Daoy (cell line): ENCODE measurements around the gene STIM1. TPM values are rescaled to one million over a fixed set of nuclear protein-coding genes. Genes with fewer than 3 reads are reported as not detected.
"Not testable (repeated sequence)": the region's sequence is repeated elsewhere in the genome, so short reads cannot be mapped to it uniquely, and the experiment has no call there.

Experiments used
- DNase-seq: peaks from one replicate; pipeline ENCODE4 v3.0.0-alpha.2; 2015; ENCODE audit warnings: low read depth
- total RNA-seq: library from RNA; depleted of rRNA; stranded (reverse); fragments of >200 nt; shearing (Covaris generic); gene quantifications from 2 replicates; pipeline ENCODE4 v1.2.3, GENCODE V29; 2014; rRNA removed

The STIM1 gene
- total RNA-seq, result 7.7 and 13.5 TPM in 2 replicates

DNA sequence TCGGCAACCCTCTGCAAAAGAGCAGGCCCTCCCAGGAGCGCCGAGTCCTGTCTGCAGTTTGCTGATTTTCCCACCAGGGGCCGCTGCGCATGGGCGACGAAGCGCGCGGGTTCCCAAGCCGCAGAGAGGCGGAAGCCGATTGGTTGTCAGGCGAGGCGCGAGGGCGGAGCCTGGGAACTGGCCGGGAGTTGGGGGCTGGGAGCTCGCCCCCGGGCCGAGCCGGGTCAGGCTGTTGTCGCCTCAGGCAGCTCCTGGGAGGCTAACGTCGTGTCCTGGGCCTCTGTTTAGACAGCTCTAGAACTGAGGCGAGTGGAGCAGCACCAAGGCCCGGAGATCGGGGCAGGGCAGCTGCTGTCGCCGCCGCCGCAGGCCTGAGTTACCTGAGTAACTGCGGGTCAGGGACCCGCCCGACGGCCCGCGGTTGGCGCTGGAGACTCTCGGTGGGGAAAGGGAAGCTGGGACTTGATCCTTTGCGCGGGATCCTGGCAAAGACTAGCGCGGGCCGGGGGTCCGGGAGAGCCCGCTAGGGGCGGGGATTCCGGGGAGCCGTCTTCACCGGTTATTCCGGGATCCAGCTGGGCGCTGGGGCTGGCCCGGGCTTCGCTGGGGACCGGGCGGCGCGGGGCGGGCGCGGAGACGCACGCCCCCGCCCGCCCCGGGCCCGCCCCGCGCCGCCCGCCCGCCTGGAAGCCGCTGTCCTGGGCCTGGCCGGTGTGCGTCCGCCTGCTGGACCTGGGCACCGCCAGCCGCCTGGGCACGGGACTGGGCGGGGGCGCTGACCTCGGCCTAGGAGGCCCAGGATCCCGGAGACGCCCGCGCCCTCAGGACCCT is at the start of gene STIM1:
Gene STIM1, plus strand, starts transcription at position 688 of the 831 bp plus-strand sequence. CDS start 607 bp downstream, outside the sequence.
- DNase-seq, result peak; percentile 94

DNA sequence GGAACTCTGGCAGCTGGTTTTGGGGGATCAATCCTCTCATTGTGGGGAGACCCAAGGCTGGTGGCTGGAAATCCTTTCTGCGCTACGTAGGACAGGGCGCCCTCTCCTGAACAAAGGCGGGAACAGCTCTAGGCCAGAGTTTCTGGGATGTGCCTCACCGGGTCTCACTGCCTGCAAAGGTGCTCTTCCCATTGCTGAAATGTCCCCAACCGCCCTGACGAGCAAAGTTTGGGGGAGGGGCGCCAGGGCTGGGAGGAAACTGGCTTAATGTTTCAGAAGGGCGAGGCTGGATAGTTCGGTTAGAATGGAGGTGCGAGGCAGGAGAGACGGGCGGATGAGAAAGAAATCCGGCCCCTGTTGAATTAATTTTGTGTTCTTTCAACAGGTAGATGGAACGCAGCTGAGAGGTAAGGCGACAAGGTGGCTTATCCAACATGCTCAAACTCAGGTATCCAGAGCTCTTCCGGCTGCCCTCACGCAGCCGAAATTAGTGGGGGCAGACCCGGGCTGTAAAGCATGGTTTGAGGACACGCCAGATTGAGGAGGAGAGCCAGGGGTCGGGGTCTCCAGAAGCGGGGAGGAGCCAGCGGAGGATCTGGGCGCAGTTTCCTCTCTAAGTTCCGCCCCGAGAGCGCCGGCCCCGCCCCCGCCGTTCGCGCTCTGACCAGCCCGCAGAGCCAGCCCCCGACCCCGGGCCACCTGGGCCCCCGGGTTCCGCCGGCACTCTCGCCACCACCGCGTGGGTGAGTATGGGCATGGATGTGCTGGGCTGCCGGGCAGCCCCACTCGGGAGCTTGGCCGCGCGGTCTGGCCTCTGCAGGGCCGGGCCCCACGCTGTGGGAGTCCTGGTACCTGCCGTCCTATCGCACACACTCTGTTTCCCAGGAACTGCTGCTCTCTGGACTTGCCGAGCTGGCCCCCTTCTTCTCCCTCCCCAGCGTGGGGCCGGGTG is 47.3 kb upstream of the STIM1 start, which contains the start of gene PGAP2:
Gene PGAP2, plus strand, starts transcription at position 652 of the 952 bp plus-strand sequence. CDS start 2,700 bp downstream, outside the sequence.
- peak; percentile 61 for DNase-seq

GRCh38 chr11:3808861-3809623 is 46.4 kb upstream of the STIM1 start:
- peak; percentile 36 for DNase-seq

DNA sequence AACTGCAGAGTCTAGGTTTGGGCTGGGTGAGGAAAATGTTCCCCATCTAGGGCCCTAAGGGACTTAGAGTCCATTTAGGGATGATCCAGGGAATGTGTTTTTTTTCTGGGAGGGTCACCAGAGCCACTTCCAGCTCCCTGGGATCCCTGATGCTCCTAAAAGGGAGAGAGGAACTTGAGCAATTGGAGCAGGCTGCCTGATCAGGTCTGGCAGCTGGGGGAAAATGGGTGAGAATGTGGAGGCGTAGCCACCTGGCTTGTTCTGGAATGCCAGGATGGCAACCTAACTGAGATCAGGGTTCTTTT is 45.9 kb upstream of the STIM1 start:
- DNase-seq, result no peak

- no peak for DNase-seq
Measured at GRCh38 chr11:3810446-3810845, 45.0 kb upstream of the STIM1 start.

DNA sequence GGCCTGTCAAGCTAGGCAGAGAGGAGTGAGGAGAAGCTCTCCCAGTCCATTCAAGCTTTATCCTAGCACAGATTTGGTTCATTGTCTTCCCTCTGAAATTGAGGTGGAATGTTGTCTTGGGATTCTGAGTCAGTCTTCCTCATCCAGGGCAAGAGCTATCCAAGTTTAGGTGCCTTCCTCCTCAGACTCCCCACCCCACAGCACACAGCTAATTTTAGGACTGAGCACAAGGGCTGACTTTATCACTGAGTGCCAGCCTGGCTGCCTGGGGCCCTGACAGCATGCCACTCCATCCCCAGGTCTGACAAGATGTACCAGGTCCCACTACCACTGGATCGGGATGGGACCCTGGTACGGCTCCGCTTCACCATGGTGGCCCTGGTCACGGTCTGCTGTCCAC is 44.5 kb upstream of the STIM1 start:
- DNase-seq, result no peak

- DNase-seq, result not testable (repeated sequence)
Measured at GRCh38 chr11:3814832-3815231, 40.6 kb upstream of the STIM1 start.

DNA sequence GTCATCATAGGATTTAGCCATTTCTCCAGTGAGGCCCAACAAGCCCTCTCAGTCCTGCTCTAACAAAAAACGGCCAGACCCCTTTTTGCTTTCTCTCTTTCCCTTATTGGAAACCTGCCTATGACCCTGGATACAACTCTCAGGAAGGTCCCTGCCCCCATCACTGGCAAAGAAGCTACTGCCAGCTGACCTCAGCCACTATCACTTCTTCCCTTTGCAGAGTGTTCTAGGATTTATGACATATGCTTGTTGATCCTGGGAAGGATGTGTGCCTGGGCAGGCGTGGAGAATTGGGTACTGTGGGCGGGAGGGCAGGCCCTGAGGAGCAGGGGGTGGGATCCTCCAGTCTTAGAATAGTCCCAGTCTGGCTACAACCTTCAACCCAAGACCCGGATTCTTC is 39.6 kb upstream of the STIM1 start:
- DNase-seq, result no peak

- DNase-seq, result no peak
Measured at GRCh38 chr11:3816673-3817072, 38.8 kb upstream of the STIM1 start.

DNA sequence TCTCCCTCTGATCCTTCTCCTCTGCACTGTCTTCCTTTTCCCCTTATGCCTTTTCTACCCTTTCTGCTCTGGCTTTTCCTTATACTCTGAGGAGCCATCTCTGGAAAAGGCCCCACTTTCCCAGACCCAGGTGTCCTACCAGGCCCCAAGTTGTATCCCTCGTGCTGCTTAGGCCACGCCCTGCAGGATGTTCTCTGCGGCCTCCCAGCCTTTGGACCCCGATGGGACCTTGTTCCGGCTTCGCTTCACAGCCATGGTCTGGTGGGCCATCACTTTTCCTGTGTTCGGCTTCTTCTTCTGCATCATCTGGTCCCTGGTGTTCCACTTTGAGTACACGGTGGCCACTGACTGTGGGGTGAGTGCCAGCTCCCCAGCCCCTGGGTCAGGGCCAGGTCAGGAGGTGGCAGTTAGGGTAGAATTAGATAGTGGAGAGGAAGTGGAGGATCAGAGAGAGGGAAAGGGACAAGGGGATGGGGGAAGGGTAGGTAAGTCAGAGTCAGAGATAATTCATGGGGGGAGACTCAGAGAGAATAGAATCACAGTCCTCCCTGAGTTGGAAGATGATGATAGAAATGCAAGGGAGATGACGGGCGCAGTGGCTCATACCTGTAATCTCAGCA is 38.2 kb upstream of the STIM1 start:
- no peak for DNase-seq

DNA sequence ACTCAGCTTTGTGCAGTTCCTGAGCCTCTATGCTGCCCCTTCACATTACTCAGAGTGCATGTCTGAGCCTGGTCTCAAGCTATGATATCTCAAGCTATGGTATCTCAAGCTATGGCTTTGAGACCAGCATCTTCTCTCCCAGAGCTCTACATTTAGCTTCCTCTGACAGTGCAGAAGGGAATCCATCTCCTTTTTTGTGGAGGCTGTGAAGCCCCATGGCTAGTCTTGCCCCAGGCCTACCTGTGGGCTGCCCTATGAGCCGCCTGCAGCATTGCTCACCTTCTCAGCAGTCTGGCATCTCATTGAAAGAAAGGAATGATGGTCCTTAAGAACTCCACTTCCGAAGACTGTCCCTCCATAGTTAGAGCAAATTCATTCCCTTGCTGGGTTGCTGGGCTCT is 34.5 kb upstream of the STIM1 start:
- no peak for DNase-seq

DNA sequence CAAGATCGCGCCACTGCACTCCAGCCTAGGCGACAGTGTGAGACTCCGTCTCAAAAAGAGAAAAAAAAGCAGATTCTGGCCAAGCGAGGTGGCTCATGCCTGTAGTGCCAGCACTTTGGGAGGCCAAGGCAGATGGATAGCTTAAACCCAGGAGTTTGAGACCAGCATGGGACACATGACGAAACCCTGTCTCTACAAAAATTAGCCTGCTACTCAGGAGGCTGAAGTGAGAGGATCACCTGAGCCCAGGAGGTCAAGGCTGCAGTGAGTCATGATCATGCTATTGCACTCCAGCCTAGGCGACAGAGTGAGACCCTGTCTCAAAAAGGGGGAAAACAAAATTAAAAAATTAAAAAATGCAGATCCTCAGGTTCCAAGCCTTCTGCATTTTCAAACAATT is 33.2 kb upstream of the STIM1 start:
- DNase-seq, result no peak

DNA sequence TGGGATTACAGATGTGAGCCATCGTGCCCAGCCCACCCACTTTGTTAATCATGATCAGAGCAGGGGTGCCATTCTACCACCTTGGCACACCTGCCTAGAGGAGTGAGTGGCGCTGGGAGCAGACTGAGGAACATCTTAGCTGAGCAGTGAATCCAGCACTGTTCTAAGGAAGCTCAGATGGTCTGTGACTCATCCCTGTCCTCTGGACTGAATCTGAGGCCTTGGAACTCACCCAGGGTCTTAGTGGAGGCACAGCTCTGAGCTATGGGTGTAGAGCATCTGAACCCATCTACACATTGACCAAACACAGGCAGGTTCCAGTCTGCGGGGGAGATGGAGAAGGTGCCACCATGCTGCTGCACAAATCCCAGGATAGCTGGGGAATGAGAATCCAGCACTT is 32.2 kb upstream of the STIM1 start:
- peak; percentile 30 for DNase-seq

DNA sequence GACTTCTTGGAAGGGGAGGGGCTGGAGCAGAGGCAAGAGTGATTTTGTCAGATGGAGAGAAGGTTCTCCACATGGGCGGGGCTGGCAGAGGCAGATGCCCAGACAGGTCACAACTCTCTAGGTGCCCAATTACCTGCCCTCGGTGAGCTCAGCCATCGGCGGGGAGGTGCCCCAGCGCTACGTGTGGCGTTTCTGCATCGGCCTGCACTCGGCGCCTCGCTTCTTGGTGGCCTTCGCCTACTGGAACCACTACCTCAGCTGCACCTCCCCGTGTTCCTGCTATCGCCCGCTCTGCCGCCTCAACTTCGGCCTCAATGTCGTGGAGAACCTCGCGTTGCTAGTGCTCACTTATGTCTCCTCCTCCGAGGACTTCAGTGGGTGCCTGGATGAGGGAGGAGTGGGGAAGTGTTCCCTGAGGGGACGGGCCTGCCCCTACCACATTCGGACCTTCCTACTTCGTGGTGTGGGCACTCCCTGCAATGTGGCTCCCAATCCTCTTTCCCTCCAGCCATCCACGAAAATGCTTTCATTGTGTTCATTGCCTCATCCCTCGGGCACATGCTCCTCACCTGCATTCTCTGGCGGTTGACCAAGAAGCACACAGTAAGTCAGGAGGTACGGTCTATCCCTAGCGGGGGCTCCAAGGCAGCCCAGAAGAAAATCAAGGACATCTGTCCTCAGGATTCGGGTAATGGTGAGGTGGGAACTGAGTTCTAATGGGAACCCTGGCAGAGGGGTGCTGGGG is 31.5 kb upstream of the STIM1 start:
- no peak for DNase-seq

DNA sequence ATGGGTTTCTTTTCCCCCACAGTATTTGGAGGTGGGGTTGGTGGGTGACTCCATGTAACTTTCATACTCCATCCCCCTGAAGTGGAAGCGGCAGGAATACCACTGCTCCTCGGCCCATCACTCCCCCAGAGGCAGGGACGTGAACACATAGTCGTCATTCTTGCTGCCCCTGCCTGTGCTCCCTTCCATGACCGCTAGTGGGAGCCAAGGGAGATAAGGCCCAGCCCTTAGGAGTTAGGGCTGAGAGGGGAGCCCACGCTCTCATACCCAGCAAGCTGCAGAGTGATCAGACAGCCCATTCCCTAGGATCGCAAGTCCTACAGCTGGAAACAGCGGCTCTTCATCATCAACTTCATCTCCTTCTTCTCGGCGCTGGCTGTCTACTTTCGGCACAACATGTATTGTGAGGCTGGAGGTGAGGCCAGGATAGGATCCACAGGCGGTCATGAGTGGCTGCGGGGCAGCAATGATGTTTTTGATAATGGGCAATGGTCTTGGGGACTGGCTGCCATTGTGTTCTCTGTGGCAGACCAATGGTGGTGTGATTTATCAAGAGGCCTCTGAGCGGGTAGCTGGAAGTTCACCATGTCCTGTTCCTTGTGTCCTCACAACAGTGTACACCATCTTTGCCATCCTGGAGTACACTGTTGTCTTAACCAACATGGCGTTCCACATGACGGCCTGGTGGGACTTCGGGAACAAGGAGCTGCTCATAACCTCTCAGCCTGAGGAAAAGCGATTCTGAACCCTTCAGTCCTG is 30.6 kb upstream of the STIM1 start:
- peak; percentile 76 for DNase-seq

- no peak for DNase-seq
Measured at GRCh38 chr11:3825473-3826154, 29.9 kb upstream of the STIM1 start.

- no peak for DNase-seq
Measured at GRCh38 chr11:3826721-3827120, 28.7 kb upstream of the STIM1 start.

DNA sequence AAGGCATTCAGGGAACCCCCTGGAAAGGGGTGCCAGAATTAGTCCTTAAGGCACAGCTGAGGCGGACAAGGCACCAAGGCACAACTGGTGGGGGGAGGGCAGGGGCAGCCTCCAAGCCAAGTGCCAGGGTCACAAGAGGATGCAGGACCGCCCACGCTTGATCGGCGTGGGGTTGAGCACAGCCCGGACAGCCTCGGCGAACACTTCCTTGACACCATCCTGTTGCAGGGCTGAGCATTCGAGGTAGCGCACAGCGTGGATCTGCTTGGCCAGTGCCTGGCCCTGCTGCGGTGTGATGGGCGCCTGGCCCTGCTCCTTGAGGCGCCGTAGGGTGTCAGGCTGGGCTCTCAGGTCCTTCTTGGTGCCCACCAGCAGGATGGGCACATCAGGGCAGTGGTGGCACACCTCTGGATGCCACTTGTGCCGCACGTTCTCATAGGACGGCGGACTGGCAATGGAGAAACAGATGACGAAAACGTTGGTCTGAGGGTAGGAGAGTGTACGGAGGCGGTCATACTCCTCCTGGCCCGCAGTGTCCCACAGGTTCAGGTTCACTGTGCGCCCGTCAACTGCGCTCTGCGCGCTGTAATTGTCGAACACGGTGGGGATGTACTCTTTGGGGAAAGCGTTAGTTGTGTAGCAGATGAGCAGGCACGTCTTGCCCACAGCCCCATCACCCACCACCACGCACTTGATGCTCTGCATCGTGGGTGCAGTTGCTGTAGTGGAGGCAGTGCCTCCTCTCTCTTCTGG is 27.9 kb upstream of the STIM1 start:
- no peak for DNase-seq

DNA sequence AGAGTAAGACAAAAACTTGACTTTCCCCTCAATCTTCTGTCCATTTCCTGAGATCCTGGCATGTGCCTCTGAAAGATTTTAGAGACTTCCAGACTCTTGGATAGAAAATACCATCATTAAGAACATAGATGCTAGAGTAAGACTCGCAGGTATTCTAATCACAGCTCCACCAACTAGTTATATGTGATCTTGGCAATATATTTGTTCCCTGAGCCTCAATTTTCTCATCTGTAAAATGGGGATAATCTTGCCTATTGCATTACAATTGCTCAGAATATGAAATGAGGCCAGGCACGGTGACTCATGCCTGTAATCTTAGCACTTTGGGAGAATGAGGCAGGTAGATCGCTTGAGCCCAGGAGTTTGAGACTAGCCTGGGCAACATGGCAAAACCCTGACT is 25.4 kb upstream of the STIM1 start:
- no peak for DNase-seq
